PC-9 (cell line): ENCODE measurements around the gene KRT1.

ENCODE experiments used
- CTCF ChIP-seq: fragments of 200-600 bp; sonication (generic); conservative IDR thresholded peaks from 2 replicates; pipeline ENCODE4 v1.6.1; 2017; ENCODE audit warnings: mixed run types, antibody characterized with exemption, mild to moderate bottlenecking, moderate library complexity
- EZH2 ChIP-seq: fragments of 200-600 bp; sonication (generic); IDR thresholded peaks from 2 replicates; pipeline ENCODE4 v1.8.0; 2017; ENCODE audit warnings: antibody characterized with exemption, low read depth

- TF ChIP-seq CTCF (no peak), EZH2 (no peak)
These were observed 8.3 kb upstream of the KRT1 start for GRCh38 chr12:52688481-52688880.
